Measurements from ENCODE around the gene SLC2A9. TPM values are rescaled to one million over a fixed set of nuclear protein-coding genes. Genes with fewer than 3 reads are reported as not detected.
A peak's percentile ranks its signal among the peaks of the same experiment; 100 is the strongest.

Gene SLC2A9
- total and polyA plus RNA-seq, 2 of the 13 experiments (the other 11 are each of a cell fraction or from before 2014, with no cell fraction given): 36.2 to 42.3 TPM

GRCh38 chr4:10034136-10034535 lies 12.8 kb upstream of the SLC2A9 start (continued):
- no peak for TF ChIP-seq ZNF138 (CRISPR knock-in tag; IDR thresholded peaks at IDR 0.05; ENCODE audit: low read depth)
- no peak for TF ChIP-seq ZNF329 (CRISPR knock-in tag; IDR thresholded peaks at IDR 0.05; ENCODE audit: low read depth)
- no peak for TF ChIP-seq ATF3 (CRISPR knock-in tag; IDR thresholded peaks at IDR 0.05)
- no peak for TF ChIP-seq ZBTB4 (CRISPR knock-in tag; IDR thresholded peaks at IDR 0.05; ENCODE audit: borderline replicate concordance)
- no peak for TF ChIP-seq FOXP1 (IDR thresholded peaks at IDR 0.05)
- TF ChIP-seq FOXP1 (CRISPR knock-in tag; IDR thresholded peaks at IDR 0.05): no peak
- TF ChIP-seq ZEB1 (IDR thresholded peaks at IDR 0.05; ENCODE audit: insufficient replicate concordance, low read depth): no peak

- Histone ChIP-seq H3K27me3 (ENCODE audit: control insufficient read depth in 1 of 2, insufficient read depth in 2 of 2, low read length in 2 of 2) (no peaks in the 10 kb centered on the region), H3K4me3 (replicated peaks in 1 of 3; ENCODE audit: insufficient read depth in 1 of 3, low read depth in 2 of 3, low read length in 3 of 3) (no peak overlapping the region), H3K9me3 (ENCODE audit: low read length) (no peaks in the 10 kb centered on the region), H3K4me1 (ENCODE audit: insufficient read depth, low read length) (peaks cover 63% of the 10 kb centered on the region), H2AFZ (ENCODE audit: low read length) (no peak overlapping the region), H3K79me2 (ENCODE audit: insufficient read depth, low read length) (no peaks in the 10 kb centered on the region), H3K27ac (ENCODE audit: extremely low read length, insufficient read depth, low read length) (no peak overlapping the region), H3K9ac (ENCODE audit: insufficient read depth, low read depth, low read length) (no peak overlapping the region), H3K4me2 (ENCODE audit: low read depth, low read length) (peak overlapping the region; percentile 65), H4K20me1 (ENCODE audit: insufficient read depth, low read length) (no peaks in the 10 kb centered on the region), H3K36me3 (replicated peaks in 1 of 2; ENCODE audit: control insufficient read depth in 1 of 2, insufficient read depth in 2 of 2, low read length in 2 of 2) (no peaks in the 10 kb centered on the region)
- BruUV-seq (replicated peaks): no TSS peak
- ATAC-seq: peak; percentile 20; the same call in 2 of the 3 replicates
- intact Hi-C loops (cut with micrococcal nuclease; ENCODE audit: unreplicated experiment): no loop called here
- TF ChIP-seq MBD4 (IDR thresholded peaks at IDR 0.05; ENCODE audit: borderline replicate concordance, low read length) (0 out of 2 replicates have a peak, but pooled peaks have one; percentile 16), ASH2L (IDR thresholded peaks at IDR 0.05; ENCODE audit: insufficient read length, low read depth, low read length) (no peak), ZNF709 (CRISPR knock-in tag; IDR thresholded peaks at IDR 0.05) (0 out of 2 replicates have a peak, but pooled peaks have one; percentile 2)
- no peak for FAIRE-seq
- POLR2A ChIA-PET: no interaction called here
- CTCF ChIA-PET (ENCODE audit: low intra/inter-chr PET ratio, low total read pairs): no interaction called here
- WGBS (ENCODE audit: low lambda C conversion rate): 82% methylated on average over 14 of the region's 18 CpGs
- DNase-seq (ENCODE audit: low spot score): no peak
- in situ Hi-C loops (cut with HindIII; ENCODE audit: extremely low pct_ligation_motif_present, low pct_unique_long_range_greater_than_20kb): no loop called here
Observed at GRCh38 chr4:10033191-10033881, 12.0 kb upstream of the SLC2A9 start.

Data from HepG2 (cell line).